Islet precursor cell (in vitro differentiated cells): ENCODE data around the gene CIC.
A peak's percentile ranks its signal among the peaks of the same experiment; 100 is the strongest.

ENCODE experiments used
- DNase-seq: peaks from one replicate; pipeline ENCODE4 v3.0.0-alpha.2; 2018

CIC gene

DNA sequence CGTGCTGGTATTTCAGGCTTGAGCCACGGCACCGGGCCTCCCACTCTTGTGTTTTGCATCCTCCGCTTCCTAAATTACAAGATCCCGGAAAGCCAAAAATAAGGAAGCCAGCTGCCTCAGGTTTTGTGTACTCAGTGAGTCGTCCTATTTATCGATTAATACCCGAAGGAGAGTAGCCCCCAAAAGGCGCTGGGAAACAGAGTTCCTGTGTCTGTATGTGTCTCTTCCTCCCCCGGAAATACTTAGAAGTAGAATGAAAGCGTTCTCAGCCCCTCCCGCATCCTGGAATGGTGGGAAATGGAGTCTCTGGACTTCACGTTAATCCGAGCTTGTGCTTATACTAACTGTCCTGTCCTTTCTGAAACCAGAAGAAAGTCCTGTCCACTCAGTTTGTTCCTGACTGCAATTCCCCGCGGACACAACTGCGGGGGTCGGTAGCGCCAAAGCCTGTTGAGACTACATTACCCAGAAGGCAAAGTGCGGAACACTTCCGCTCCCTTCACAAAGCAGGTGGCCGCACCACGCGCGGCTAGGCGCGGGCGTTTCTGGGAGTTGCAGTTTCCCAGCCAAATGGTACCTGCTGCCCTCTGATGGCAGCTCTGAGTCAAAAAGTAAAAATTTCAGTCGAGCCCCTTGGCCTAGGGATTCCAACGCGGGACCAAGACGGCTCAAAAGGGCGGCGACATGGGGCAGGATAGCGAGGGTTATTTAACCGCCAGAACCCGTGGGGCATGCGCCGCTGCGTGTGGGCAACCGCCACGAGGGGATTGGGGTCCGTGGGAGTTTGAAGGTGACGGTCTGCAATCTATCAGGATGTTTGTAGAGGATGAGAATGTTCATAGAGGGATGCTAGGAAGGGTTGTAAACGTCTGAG, 24.5 kb upstream of the CIC start:
- peak; percentile 98 for DNase-seq

DNA sequence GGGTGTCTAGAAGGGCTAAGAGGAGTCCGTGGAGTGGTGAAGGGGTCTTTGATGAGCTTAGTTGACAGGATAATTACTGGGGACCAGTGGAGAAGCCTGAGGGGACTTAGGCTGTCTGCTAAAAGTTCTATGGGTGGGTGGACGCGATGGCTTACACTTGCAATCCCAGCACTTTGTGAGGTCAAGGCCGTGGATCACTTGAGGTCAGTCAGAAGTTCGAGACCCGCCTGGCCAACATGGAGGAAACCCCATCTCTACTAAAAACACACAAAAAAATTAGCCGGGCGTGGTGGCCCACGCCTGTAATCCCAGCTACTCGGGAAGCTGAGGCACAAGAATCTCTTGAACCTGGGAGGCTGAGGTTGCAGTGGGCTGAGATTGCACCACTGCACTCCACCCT, 23.8 kb upstream of the CIC start:
- DNase-seq = no peak

DNA sequence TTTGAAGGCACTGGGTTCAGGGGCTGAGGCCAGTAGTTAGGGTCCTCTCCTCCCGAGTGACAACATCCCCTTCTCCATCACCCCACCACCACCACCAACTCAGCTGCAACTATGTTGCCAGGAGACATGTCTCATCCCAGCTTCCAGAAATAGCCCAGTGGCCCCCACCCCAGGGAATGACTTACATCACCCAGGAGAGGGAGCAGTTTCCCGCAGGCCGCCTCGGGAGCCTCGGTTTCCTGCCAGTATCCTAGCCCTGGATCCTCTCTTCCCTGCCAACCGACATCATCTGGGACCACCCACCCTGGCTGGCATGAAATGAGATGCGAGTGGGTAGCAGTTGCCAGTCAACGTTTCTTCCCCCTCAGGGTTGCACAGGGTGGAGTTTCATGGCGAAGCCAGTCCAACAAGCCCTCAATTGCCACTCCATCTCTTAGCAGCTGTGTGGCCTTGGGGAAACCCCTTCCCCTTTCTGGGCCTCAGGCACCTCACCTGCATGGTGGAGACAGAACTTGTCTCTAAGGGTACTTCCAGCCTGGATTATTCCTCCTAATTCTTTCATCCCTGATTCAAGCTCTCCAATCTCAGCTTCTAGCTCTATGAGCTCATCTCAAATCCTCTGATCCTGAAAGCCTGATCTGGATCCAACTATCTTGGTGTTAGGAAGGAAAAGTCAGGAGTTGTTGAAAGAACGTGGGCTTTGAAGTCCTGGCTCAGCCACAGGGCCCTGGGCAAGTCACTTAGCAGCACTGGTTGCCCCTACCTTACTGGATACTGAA, 22.7 kb upstream of the CIC start:
- DNase-seq = peak; percentile 82

GRCh38 chr19:42246922-42247639, 22.0 kb upstream of the CIC start:
- DNase-seq = no peak

- DNase-seq = no peak
These were observed 21.3 kb upstream of the CIC start for GRCh38 chr19:42247640-42248199.

DNA sequence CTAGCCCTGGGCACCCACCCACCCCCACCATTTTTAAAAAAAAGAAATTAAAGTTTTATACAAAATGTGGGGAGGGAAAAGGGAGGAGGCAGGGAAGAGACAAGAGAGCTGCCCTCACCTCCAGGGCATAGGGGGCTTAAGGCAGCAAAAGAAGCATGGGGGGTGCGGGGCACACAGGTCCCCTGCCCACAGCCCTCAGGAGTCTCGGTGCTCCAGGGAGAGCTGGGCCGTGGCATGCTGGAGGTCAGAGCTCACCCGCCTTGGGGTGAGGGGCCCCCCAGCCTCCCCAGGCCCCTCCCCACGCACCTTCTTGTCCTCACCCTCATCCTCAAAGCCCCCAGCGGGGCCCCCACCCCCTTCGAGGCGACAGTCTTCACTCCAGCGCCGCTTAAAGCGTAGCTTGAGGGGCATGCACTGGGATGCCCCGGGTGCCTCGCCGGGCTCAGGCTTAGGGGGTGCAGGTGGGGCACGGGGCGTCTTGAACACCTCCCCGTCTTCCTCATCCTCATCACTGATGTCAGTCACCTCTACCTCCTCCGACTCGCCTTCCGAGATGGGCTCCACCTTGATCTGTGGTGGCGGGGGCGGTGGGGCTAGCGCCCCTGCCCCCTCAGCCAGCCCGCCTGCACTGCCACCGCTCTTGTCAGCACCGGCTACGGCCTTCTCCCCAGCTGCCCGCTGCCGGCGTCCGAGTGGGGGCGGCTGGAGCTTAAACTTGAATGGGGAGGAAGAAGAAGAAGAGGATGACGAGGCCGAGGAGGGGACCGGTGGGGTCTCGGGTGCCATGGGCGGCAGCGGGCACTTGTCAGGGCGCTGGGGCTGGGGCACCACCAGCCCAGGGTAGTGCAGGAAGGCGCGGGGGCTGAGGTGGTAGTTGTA, 20.5 kb upstream of the CIC start:
- DNase-seq = no peak

DNA sequence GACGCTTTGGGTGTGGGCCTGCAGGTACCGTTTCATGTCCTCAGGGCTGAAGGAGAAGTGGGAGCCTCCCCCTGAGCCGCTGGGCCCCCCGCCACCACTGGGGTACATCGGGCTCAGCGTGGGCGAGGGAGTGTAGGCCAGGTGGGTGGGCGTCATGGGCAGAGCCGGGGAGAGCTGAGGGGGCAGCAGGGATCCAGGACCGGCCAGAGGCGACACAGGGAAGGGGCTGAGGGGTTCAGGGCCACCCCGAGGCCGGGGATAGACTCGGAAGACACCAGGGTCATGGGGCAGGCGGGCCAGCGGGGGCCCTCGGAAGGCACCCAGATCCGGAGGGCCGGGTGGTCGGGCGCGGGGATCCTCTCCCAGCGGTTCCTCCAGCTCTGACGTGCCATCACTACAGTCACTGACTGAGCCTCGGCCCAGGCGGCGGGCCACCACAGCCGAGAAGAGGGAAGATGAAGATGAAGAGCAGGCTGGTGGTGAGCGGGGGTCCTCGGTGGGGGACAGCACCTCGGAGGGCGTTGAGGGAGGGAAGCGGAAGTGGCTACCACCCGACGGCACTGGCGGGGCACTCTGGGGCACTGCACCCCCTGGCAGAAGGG, 19.8 kb upstream of the CIC start:
- no peak for DNase-seq

DNA sequence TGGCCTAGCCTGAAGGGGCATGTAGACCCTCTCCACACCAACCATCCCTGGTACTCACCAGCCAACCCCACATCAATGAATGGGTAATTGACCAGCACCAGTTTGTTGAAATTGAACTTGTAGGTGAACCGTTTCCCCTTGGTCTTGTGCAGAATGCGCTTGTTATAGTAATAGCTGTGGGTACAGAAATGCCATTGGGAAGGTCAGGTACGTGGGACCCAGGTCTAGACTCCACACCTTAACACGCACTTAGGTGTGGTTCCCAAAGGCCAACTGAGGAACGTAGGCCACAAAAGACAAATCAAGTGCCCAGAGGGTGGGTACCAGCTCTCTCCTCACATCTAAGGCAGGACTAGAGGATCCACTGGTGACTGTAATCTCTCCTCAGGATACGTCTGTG, 19.3 kb upstream of the CIC start:
- DNase-seq = no peak

DNA sequence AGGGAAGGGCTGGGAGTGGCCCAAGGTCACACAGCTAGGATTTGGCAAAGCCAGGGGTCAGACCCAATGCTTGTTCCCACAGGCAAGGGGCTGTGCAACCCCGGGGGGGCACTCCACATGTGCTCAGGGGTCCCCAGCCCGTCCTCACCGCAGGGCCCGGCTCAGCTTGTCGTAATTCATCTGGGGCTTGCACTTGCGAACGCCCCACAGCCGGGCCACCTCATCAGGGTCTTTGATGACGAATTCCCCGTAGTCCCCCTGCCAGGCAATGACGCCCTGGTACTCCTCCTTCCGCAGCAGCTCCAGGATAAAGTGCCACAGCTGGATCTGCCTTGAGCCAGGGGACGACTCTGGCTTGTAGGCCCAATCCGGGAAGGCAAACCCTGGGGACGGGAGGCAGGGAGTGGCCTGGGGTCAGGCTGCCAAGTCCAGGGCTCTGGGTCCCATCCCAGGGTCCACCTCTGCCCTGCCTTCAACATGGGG, 18.8 kb upstream of the CIC start:
- DNase-seq = no peak

DNA sequence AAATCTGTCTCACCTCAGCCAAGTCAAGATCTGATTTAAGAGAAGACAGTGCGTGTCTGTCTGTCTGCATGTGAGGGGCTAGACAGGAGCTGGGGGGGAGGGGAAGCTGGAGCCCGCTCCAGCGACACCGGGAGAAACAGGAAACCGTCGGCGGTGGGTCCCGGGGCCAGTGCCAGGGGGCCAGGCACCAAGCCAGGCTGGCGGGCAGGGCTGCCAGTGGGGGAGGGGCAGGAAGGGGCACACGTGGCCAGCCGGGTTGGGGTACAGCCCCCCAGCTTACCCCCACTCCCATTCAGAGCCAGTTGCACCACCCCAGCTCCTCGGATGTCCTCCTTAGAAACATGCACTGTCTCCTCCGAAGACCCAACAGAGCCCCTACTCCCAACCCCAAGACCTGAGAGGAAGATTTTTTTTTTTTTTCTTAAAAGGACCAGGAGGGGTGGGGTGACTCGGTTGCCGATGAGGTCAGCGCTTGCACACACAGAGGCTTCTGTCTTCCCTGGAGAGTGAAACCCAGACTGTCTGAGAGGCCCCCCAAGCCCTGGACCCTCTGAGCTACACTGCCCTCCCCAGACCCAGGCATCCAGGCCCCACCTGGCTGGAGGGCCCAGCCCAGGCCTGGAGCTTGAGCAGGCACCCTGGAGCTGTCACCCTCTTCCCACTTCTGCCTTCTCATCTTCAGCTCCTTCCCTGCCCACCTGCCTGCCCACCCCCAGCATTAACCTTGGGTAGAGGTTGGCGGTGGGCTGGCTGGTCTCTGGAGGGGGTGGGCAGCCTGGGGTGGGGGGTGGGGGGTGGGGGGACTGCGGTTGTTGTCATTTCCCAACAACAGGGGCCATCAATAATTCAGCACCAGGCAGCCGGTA, 18.2 kb upstream of the CIC start:
- no peak for DNase-seq

GRCh38 chr19:42251572-42252358, 17.3 kb upstream of the CIC start:
- no peak for DNase-seq

GRCh38 chr19:42252365-42253244, 16.4 kb upstream of the CIC start:
- no peak for DNase-seq

GRCh38 chr19:42253245-42254088, 15.6 kb upstream of the CIC start:
- DNase-seq = peak; percentile 89

DNA sequence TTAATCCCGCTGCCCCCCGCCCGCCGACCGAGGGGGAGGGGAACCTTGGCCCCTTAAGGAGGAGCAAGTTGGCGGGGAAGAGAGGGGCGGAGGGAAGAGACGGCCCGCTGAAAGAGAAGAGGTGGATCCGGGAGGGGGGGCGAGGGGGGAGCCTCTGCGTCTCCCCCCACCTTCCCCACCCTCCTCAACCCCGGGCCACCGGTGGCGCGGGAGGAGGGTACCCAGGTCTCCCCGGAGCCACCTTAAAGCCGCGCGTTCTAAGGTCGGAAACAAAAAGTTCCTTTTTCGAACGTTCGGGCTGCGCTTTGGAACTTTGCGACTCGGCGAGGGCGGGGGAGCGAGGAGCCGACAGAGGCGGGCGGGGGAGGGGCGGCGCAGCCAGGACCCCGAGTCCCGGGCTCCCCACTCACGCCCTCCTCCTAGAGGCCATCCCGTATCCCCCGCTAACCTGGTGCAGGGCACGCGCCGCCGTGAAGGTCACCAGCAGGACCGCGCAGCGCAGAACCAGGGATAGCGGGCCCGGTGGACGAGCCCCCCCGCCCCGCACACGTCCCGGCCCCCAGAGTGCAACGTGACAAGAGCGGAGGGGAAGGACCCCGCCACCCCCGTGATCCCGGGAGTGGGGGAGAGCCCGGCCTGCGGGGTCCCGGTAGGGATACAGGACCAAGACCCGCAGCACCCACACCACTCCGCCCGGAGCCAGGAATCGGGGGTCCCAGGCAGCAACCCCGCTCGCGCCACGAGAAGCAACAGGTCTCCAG, 14.8 kb upstream of the CIC start:
- peak; percentile 70 for DNase-seq

DNA sequence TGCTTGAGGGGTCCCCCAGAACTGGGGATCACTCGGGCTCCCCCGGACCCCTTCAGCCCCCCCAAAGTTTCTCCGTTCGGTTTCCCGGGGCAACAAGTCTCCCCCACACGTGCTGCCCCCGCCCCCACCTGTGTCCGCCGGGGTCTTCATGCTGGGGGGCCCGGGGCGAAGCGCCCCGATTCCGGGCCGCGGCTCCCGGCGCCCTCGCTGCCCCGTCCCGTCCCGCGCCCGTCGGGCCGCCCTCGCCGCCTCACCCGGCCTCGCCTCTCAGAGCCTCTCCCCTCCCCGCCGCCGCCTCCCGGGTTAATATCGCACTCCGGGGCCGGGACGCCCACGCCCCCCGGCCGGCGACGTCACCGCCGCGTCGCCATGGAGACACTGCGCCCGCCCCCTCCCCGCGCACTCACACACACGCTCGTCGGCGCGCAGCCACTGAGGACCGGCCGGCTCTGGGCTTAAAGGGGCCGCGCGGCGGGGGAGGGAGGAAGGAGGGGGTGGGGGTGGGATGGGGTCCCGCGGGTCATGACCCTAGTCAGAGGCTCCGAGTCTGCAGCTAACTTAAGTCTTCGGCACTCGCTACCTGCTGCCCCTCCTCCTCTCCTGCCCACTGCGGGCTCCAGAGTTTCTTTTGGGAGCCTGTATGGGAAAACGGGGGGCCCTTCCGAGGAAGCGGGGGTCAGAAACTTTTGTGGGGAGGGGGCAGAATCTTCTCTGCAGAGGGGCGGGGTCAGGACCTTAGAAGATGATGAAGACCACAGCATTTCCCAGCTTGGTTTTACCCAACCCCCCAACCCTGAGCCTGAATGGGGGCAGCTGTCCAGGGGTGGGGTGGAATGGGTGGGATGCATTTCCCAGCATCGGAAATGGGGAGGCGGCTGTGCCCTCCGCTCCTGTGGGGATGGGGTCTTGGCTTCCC, 13.9 kb upstream of the CIC start, which contains the start of gene ERF:
TSS of gene ERF (minus strand) at position 279 of the 916 bp plus-strand sequence. CDS start at position 150, 129 bp downstream.
- DNase-seq = peak; percentile 96
